Stimulated activated CD8-positive, alpha-beta memory T cell treated with anti-CD3 and anti-CD28 coated beads, Interleukin-15, amount 100 ng/mL, for 1 hour (primary cell): ENCODE data around the gene ARMCX2.
"Not testable (repeated sequence)": the region's sequence is repeated elsewhere in the genome, so short reads cannot be mapped to it uniquely, and the experiment has no call there.

Source experiments
- DNase-seq: peaks from one replicate; pipeline ENCODE4 v3.0.0-alpha.2; 2020; ENCODE audit warnings: low read depth

The ARMCX2 gene

GRCh38 chrX:101659601-101660063 is at the start of gene ARMCX2:
Gene ARMCX2, minus strand, starts transcription at chrX:101659850. Its CDS starts 2,262 bp downstream, at chrX:101657588.
- DNase-seq = no peak

- no peak for DNase-seq
Measured at GRCh38 chrX:101709384-101709783, 49.7 kb upstream of the ARMCX2 start.

- no peak for DNase-seq
Measured at GRCh38 chrX:101708163-101708562, 48.5 kb upstream of the ARMCX2 start.

- no peak for DNase-seq
Measured at GRCh38 chrX:101693476-101693875, 33.8 kb upstream of the ARMCX2 start.

- no peak for DNase-seq
Measured at GRCh38 chrX:101691835-101692234, 32.2 kb upstream of the ARMCX2 start.

GRCh38 chrX:101686574-101686973 is 26.9 kb upstream of the ARMCX2 start:
- no peak for DNase-seq

- no peak for DNase-seq
Measured at GRCh38 chrX:101685923-101686322, 26.3 kb upstream of the ARMCX2 start.

GRCh38 chrX:101682723-101683122 is 23.1 kb upstream of the ARMCX2 start:
- DNase-seq = no peak

- DNase-seq = no peak
Measured at GRCh38 chrX:101677028-101677427, 17.4 kb upstream of the ARMCX2 start.

GRCh38 chrX:101676571-101676970 is 16.9 kb upstream of the ARMCX2 start:
- no peak for DNase-seq

- DNase-seq = no peak
Measured at GRCh38 chrX:101668143-101668542, 8.5 kb upstream of the ARMCX2 start.

GRCh38 chrX:101658661-101659491 is 774 bp downstream of the ARMCX2 start:
- no peak for DNase-seq

- DNase-seq = no peak
Measured at GRCh38 chrX:101657495-101657894, 2.2 kb downstream of the ARMCX2 start.

GRCh38 chrX:101656817-101657216 is 2.8 kb downstream of the ARMCX2 start:
- no peak for DNase-seq

GRCh38 chrX:101655534-101655933 is 4.1 kb downstream of the ARMCX2 start:
- no peak for DNase-seq

- DNase-seq = not testable (repeated sequence)
Measured at GRCh38 chrX:101647716-101648115, 11.9 kb downstream of the ARMCX2 start.

- DNase-seq = no peak
Measured at GRCh38 chrX:101642093-101642492, 17.6 kb downstream of the ARMCX2 start.

- DNase-seq = no peak
Measured at GRCh38 chrX:101639583-101639982, 20.1 kb downstream of the ARMCX2 start.

GRCh38 chrX:101619364-101619763 is 40.3 kb downstream of the ARMCX2 start:
- DNase-seq = no peak

- peak; percentile 49 for DNase-seq
Measured at GRCh38 chrX:101617211-101618191, 42.1 kb downstream of the ARMCX2 start, which contains the start of gene ARMCX6. Gene ARMCX6, minus strand, starts transcription at chrX:101618000. Its CDS starts 1,380 bp downstream, at chrX:101616620.

- DNase-seq = no peak
Measured at GRCh38 chrX:101605728-101606127, 53.9 kb downstream of the ARMCX2 start.
